Smooth muscle cell (in vitro differentiated cells): ENCODE data around the gene NRN1L. TPM values are rescaled to one million over a fixed set of nuclear protein-coding genes. Genes with fewer than 3 reads are reported as not detected.

Experiments used
- DNase-seq: peaks from one replicate; lab custom pipeline; 2025; ENCODE audit not compliant: unreplicated experiment; lab: John Stamatoyannopoulos, UW
- H2AFZ ChIP-seq: fragments of 200-600 bp; sonication (generic); 2 replicates; pipeline ENCODE4 v1.6.0; 2016; ENCODE audit warnings: antibody characterized with exemption, low read depth, mild to moderate bottlenecking
- H3F3A ChIP-seq: fragments of 200-600 bp; sonication (generic); 2 replicates; pipeline ENCODE4 v1.6.0; 2017; ENCODE audit warnings: antibody characterized with exemption, low read depth
- H3K27ac ChIP-seq: fragments of 200-600 bp; sonication (generic); 2 replicates; pipeline ENCODE4 v1.5.1; 2016; ENCODE audit warnings: low read depth, mild to moderate bottlenecking
- H3K27me3 ChIP-seq: fragments of 200-600 bp; sonication (generic); 2 replicates; pipeline ENCODE4 v1.6.1; 2016; ENCODE audit warnings: low read depth, mild to moderate bottlenecking
- H3K36me3 ChIP-seq: fragments of 200-600 bp; sonication (generic); 2 replicates; pipeline ENCODE4 v1.5.1; 2016; ENCODE audit warnings: low read depth
- H3K4me1 ChIP-seq: fragments of 200-600 bp; sonication (generic); 2 replicates; pipeline ENCODE4 v1.5.1; 2016; ENCODE audit warnings: low read depth
- H3K4me2 ChIP-seq: fragments of 200-600 bp; sonication (generic); 2 replicates; pipeline ENCODE4 v1.6.0; 2016; ENCODE audit warnings: mild to moderate bottlenecking
- H3K4me3 ChIP-seq: fragments of 200-600 bp; sonication (generic); 2 replicates; pipeline ENCODE4 v1.5.1; 2016; ENCODE audit warnings: mild to moderate bottlenecking
- H3K79me2 ChIP-seq: fragments of 200-600 bp; sonication (generic); 2 replicates; pipeline ENCODE4 v1.6.0; 2016; ENCODE audit warnings: low read depth, mild to moderate bottlenecking
- H3K9ac ChIP-seq: fragments of 200-600 bp; sonication (generic); 2 replicates; pipeline ENCODE4 v1.6.0; 2016; ENCODE audit warnings: low read depth
- H3K9me3 ChIP-seq: fragments of 200-600 bp; sonication (generic); replicated peaks from 2 replicates; pipeline ENCODE4 v1.5.1; 2016; ENCODE audit warnings: low read depth
- H4K20me1 ChIP-seq: fragments of 200-600 bp; sonication (generic); 2 replicates; pipeline ENCODE4 v1.6.0; 2016; ENCODE audit warnings: low read depth
- WGBS: methylation state at CpG from one replicate; pipeline ENCODE4 v1.1.7; 2016; ENCODE audit warnings: low lambda C conversion rate; 5-methylcytosine and 5-hydroxymethylcytosine counted together
- polyA plus RNA-seq: library from polyadenylated mRNA; unstranded; fragments of >200 nt; fragmentation: Nextera tagmentation; extraction: Ambion mirVana; gene quantifications from 2 replicates; pipeline ENCODE4 v1.2.1, GENCODE V29; 2016
- total RNA-seq: library from RNA; depleted of rRNA; stranded (reverse); fragments of >200 nt; gene quantifications from 2 replicates; pipeline ENCODE4 v1.2.3, GENCODE V29; 2014
- TF ChIP-seq, protein P1 (sequence below): fragments of 200-600 bp; sonication (generic); IDR thresholded peaks from 2 replicates; pipeline ENCODE4 v1.5.1; 2017; ENCODE audit warnings: borderline replicate concordance, mild to moderate bottlenecking, antibody characterized with exemption; ENCODE audit not compliant: insufficient read depth, poor library complexity, severe bottlenecking

Gene NRN1L
- total and polyA plus RNA-seq, 2 experiments from 2014 or later = 0.57 TPM; not detected in 1

DNA sequence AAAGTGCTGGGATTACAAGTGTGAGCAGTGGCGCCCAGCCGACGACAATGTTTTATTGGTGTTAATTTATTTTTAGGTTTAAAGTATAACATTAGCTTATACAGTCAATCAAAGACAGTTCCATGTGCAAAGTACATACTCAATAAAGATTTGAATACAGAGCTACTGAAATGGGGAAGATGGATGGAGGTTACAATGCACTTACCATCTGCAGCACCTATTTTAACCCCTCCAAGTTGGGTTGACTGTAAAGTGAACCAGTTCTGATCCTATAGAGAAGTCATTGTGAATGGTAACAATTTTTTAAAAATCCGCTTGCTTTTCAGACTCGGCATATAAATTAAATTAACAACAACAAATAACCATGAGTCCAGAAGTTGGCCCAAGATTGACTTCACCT lies 7.7 kb downstream of the NRN1L start:
- no peak for DNase-seq
- Histone ChIP-seq H3K27me3 (no peaks in the 10 kb centered on the region), H3K79me2 (peaks cover 38% of the 10 kb centered on the region), H3K36me3 (no peaks in the 10 kb centered on the region), H4K20me1 (peaks cover 14% of the 10 kb centered on the region), H3K4me3 (peak overlapping the region; percentile 96), H3F3A (no peaks in the 10 kb centered on the region), H2AFZ (peak overlapping the region; percentile 95), H3K4me2 (peak overlapping the region; percentile 88), H3K4me1 (peaks cover 12% of the 10 kb centered on the region), H3K9ac (peak overlapping the region; percentile 41), H3K27ac (peak overlapping the region; percentile 60), H3K9me3 (no peaks in the 10 kb centered on the region)
- WGBS = 81% methylated on average over 5 of the region's 5 CpGs
- TF ChIP-seq, protein P1, sequence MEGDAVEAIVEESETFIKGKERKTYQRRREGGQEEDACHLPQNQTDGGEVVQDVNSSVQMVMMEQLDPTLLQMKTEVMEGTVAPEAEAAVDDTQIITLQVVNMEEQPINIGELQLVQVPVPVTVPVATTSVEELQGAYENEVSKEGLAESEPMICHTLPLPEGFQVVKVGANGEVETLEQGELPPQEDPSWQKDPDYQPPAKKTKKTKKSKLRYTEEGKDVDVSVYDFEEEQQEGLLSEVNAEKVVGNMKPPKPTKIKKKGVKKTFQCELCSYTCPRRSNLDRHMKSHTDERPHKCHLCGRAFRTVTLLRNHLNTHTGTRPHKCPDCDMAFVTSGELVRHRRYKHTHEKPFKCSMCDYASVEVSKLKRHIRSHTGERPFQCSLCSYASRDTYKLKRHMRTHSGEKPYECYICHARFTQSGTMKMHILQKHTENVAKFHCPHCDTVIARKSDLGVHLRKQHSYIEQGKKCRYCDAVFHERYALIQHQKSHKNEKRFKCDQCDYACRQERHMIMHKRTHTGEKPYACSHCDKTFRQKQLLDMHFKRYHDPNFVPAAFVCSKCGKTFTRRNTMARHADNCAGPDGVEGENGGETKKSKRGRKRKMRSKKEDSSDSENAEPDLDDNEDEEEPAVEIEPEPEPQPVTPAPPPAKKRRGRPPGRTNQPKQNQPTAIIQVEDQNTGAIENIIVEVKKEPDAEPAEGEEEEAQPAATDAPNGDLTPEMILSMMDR = no peak

DNA sequence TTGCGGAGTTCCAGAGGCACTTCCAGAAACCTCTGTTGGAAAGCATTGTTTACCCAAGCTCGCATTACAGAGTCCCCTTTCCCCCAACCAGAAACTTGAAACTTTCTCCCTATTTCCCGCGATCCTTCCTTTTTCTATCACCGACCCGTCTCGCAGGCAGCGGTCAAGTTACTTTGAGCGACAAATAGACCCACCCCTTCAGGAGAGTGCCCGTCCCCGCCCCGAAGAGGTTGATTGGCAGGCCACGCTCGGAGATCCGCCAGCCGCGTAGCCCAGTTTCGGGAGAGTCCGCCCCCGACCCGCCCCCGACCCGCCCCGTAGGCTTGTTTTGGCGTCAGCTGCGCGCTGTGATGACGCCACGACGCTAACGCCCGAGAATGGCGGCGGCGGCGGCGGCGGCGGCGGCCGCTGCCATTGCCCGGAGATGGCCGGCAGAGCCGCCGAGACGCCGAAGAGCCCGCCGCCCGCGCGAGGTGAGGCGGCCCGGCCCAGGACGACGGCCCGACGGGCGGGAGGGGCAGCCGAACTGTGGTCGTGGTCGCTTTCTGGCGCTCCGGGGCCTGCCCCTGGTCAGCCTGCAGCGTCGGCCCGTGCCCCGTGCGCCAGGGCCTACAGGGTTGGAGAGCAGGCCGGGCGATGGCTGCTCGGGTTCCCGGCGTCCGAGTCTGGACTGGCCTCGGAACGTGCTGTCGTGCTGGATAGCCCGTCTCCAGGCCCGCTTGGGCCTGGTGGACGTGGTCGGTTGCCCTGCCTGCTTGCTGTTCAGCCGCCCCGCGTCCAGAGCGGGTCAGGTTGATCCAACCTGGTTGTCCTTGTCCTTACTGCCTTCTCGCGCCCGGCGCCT lies 8.4 kb downstream of the NRN1L start, which contains the start of gene PSKH1:
Gene PSKH1 (plus strand): TSS at position 356 of the 844 bp plus-strand sequence. CDS start 15,496 bp downstream, outside the sequence.
- Histone ChIP-seq H3F3A (no peaks in the 10 kb centered on the region), H3K4me2 (peak within 1 kb of the TSS; percentile 91), H3K27me3 (no peaks in the 10 kb centered on the region), H3K9me3 (no peaks in the 10 kb centered on the region), H3K9ac (peak within 1 kb of the TSS; percentile 99), H3K4me3 (peak within 1 kb of the TSS; percentile 96), H3K4me1 (peaks cover 12% of the 10 kb centered on the region), H3K36me3 (no peaks in the 10 kb centered on the region), H3K79me2 (peaks cover 45% of the 10 kb centered on the region), H4K20me1 (peaks cover 21% of the 10 kb centered on the region), H2AFZ (peak within 1 kb of the TSS; percentile 95), H3K27ac (peak within 1 kb of the TSS; percentile 89)
- peak; percentile 86 for DNase-seq
- TF ChIP-seq, protein P1 = no peak
- 1% methylated on average over 54 of the region's 90 CpGs for WGBS

DNA sequence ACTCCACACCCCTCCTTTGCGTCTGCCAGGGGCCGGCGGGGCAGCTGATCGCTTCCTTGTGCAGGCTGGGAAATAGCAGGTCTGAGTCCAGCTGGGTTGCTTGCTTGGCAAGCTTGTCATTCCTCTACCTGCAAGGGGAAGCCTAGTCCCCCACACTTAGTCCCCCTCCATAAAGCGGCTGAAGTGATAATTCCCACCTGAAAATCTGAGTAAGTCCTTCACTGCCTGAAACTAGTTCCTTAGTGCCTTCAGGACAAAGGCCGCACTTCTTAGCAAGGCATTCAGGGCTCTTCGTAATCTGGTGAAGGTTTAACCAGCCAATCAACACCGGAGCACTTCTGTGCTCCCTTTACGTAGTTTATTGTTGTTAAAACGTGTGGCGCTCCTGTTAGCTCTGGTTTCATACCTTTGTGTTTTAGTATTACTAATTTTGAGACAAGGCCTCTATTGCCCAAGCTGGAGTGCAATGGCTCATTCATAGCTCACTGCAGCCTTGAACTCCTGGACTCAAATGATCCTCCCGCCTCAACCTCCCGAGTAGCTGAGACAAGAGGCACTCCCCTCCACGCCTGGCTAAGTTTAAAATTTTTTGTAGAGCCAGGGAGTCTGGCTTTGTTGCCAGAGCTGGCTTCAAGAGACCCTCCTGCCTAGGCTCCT lies 9.2 kb downstream of the NRN1L start:
- peaks cover 29% of the 10 kb centered on the region for H4K20me1 ChIP-seq
- DNase-seq = no peak
- 35% methylated on average over 14 of the region's 14 CpGs for WGBS
- H3K27ac ChIP-seq = peak overlapping the region; percentile 89
- peak overlapping the region; percentile 91 for H3K4me2 ChIP-seq
- H2AFZ ChIP-seq = no peak overlapping the region
- H3K9me3 ChIP-seq = no peaks in the 10 kb centered on the region
- H3K4me3 ChIP-seq = peak overlapping the region; percentile 96
- peaks cover 53% of the 10 kb centered on the region for H3K79me2 ChIP-seq
- peak overlapping the region; percentile 99 for H3K9ac ChIP-seq
- TF ChIP-seq, protein P1 = no peak
- no peaks in the 10 kb centered on the region for H3F3A ChIP-seq
- H3K27me3 ChIP-seq = no peaks in the 10 kb centered on the region
- H3K4me1 ChIP-seq = peaks cover 12% of the 10 kb centered on the region
- no peaks in the 10 kb centered on the region for H3K36me3 ChIP-seq
